ENCODE results near the gene ACSL6. TPM values are rescaled to one million over a fixed set of nuclear protein-coding genes. Genes with fewer than 3 reads are reported as not detected.

ACSL6 gene
- total RNA-seq, 1 donor from 2014 or later: 0.97 TPM

- Mint-ChIP-seq H3K36me3 (no peaks in the 10 kb centered on the region), H3K4me3 (no peak overlapping the region), H3K27me3 (peaks cover 50% of the 10 kb centered on the region), H3K4me1 (ENCODE audit: unreplicated experiment) (no peaks in the 10 kb centered on the region), H3K27ac (no peak overlapping the region), H3K9me3 (no peaks in the 10 kb centered on the region)
- DNase-seq (ENCODE audit: extremely low spot score, unreplicated experiment): no peak
- no peak for TF ChIP-seq CTCF (conservative IDR thresholded peaks at IDR 0.05)
Measured at GRCh38 chr5:132033122-132033521, 21.7 kb upstream of the ACSL6 start.

- no peak overlapping the region for H3K27ac Mint-ChIP-seq
- H3K4me1 Mint-ChIP-seq (ENCODE audit: unreplicated experiment): no peaks in the 10 kb centered on the region
- no peaks in the 10 kb centered on the region for H3K36me3 Mint-ChIP-seq
- no peaks in the 10 kb centered on the region for H3K9me3 Mint-ChIP-seq
- peaks cover 50% of the 10 kb centered on the region for H3K27me3 Mint-ChIP-seq
- H3K4me3 Mint-ChIP-seq: no peak overlapping the region
- no peak for DNase-seq (ENCODE audit: extremely low spot score, unreplicated experiment)
- TF ChIP-seq CTCF (conservative IDR thresholded peaks at IDR 0.05): no peak
Measured at GRCh38 chr5:132032196-132032595, 20.7 kb upstream of the ACSL6 start.

GRCh38 chr5:132030610-132031009 lies 19.2 kb upstream of the ACSL6 start:
- H3K36me3 Mint-ChIP-seq: no peaks in the 10 kb centered on the region
- no peak overlapping the region for H3K4me3 Mint-ChIP-seq
- no peaks in the 10 kb centered on the region for H3K4me1 Mint-ChIP-seq (ENCODE audit: unreplicated experiment)
- no peak for TF ChIP-seq CTCF (conservative IDR thresholded peaks at IDR 0.05)
- H3K9me3 Mint-ChIP-seq: no peaks in the 10 kb centered on the region
- H3K27me3 Mint-ChIP-seq: peaks cover 43% of the 10 kb centered on the region
- H3K27ac Mint-ChIP-seq: no peak overlapping the region
- no peak for DNase-seq (ENCODE audit: extremely low spot score, unreplicated experiment)

GRCh38 chr5:132029609-132030330 lies 18.3 kb upstream of the ACSL6 start:
- H3K27ac Mint-ChIP-seq: no peak overlapping the region
- TF ChIP-seq CTCF (conservative IDR thresholded peaks at IDR 0.05): no peak

GRCh38 chr5:132027027-132027426 lies 15.6 kb upstream of the ACSL6 start:
- H3K4me1 Mint-ChIP-seq (ENCODE audit: unreplicated experiment): no peaks in the 10 kb centered on the region
- H3K36me3 Mint-ChIP-seq: no peaks in the 10 kb centered on the region
- DNase-seq (ENCODE audit: extremely low spot score, unreplicated experiment): no peak
- no peak overlapping the region for H3K27ac Mint-ChIP-seq
- peaks cover 41% of the 10 kb centered on the region for H3K27me3 Mint-ChIP-seq
- H3K4me3 Mint-ChIP-seq: no peak overlapping the region
- H3K9me3 Mint-ChIP-seq: no peaks in the 10 kb centered on the region
- TF ChIP-seq CTCF (conservative IDR thresholded peaks at IDR 0.05): no peak

More at GRCh38 chr5:132029609-132030330, 18.3 kb upstream of the ACSL6 start:
- Mint-ChIP-seq H3K36me3 (no peaks in the 10 kb centered on the region), H3K9me3 (no peaks in the 10 kb centered on the region), H3K4me3 (no peak overlapping the region), H3K27me3 (peaks cover 40% of the 10 kb centered on the region), H3K4me1 (ENCODE audit: unreplicated experiment) (no peaks in the 10 kb centered on the region)
- no peak for DNase-seq (ENCODE audit: extremely low spot score, unreplicated experiment)

Measured in type B pancreatic cell (in vitro differentiated cells).